ENCODE data around the gene SMURF1.
"Not testable (repeated sequence)": the region's sequence is repeated elsewhere in the genome, so short reads cannot be mapped to it uniquely, and the experiment has no call there.

SMURF1 gene

GRCh38 chr7:99046722-99047121 lies 97.2 kb downstream of the SMURF1 start:
- DNase-seq = no peak

- DNase-seq = not testable (repeated sequence)
Measured at GRCh38 chr7:99046262-99046661, 97.6 kb downstream of the SMURF1 start.

GRCh38 chr7:99044858-99045257 lies 99.0 kb downstream of the SMURF1 start:
- DNase-seq = not testable (repeated sequence)

- no peak for DNase-seq
Measured at GRCh38 chr7:99042957-99043356, 101.0 kb downstream of the SMURF1 start.

GRCh38 chr7:99041526-99041925 lies 102.4 kb downstream of the SMURF1 start:
- DNase-seq = no peak

GRCh38 chr7:99040104-99040958 lies 103.6 kb downstream of the SMURF1 start:
- DNase-seq = peak; percentile 51

- DNase-seq = no peak
Measured at GRCh38 chr7:99039384-99039891, 104.5 kb downstream of the SMURF1 start.

GRCh38 chr7:99038086-99038855 lies 105.6 kb downstream of the SMURF1 start:
- no peak for DNase-seq

GRCh38 chr7:99037327-99037940 lies 106.5 kb downstream of the SMURF1 start:
- no peak for DNase-seq

- no peak for DNase-seq
Measured at GRCh38 chr7:99036546-99037111, 107.3 kb downstream of the SMURF1 start.

GRCh38 chr7:99035723-99036545 lies 108.0 kb downstream of the SMURF1 start:
- no peak for DNase-seq

- no peak for DNase-seq
Measured at GRCh38 chr7:99034932-99035722, 108.8 kb downstream of the SMURF1 start.

GRCh38 chr7:99033765-99034164 lies 110.1 kb downstream of the SMURF1 start:
- no peak for DNase-seq

- DNase-seq = no peak
Measured at GRCh38 chr7:99032928-99033327, 111.0 kb downstream of the SMURF1 start.

- DNase-seq = no peak
Measured at GRCh38 chr7:99031496-99031895, 112.4 kb downstream of the SMURF1 start.

- DNase-seq = no peak
Measured at GRCh38 chr7:99030951-99031350, 113.0 kb downstream of the SMURF1 start.

- DNase-seq = no peak
Measured at GRCh38 chr7:99030457-99030856, 113.5 kb downstream of the SMURF1 start.

GRCh38 chr7:99029466-99030435 lies 114.2 kb downstream of the SMURF1 start:
- no peak for DNase-seq

GRCh38 chr7:99028261-99028973 lies 115.5 kb downstream of the SMURF1 start:
- DNase-seq = no peak

Data from stimulated activated CD4-positive, alpha-beta T cell treated with anti-CD3 and anti-CD28 coated beads, Interleukin-12 subunit alpha, Interleukin-12 subunit beta, amount 100 ng/mL, for 4 hours (primary cell).